Upper lobe of right lung (tissue), 1 donor: ENCODE data around the gene CFAP107. TPM values are rescaled to one million over a fixed set of nuclear protein-coding genes. Genes with fewer than 3 reads are reported as not detected.

Source experiments
- ATAC-seq: fragments of 200-7000 bp; cut with Tn5 transposase; one replicate; pipeline ENCODE4 v1.9.1; 2020; ENCODE audit warnings: mild to moderate bottlenecking, moderate library complexity
- DNase-seq: peaks from one replicate; pipeline ENCODE4 v3.0.0-alpha.2; 2020
- H3K27ac ChIP-seq: fragments of 200-600 bp; one replicate; pipeline ENCODE4 v1.8.0; 2022
- H3K27me3 ChIP-seq: fragments of 200-600 bp; one replicate; pipeline ENCODE4 v1.8.0; 2022; ENCODE audit warnings: mild to moderate bottlenecking
- H3K36me3 ChIP-seq: fragments of 200-600 bp; one replicate; pipeline ENCODE4 v1.8.0; 2022
- H3K4me1 ChIP-seq: fragments of 200-600 bp; one replicate; pipeline ENCODE4 v1.8.0; 2022
- H3K4me3 ChIP-seq: fragments of 200-600 bp; one replicate; pipeline ENCODE4 v1.8.0; 2022; ENCODE audit warnings: mild to moderate bottlenecking
- H3K9me3 ChIP-seq: fragments of 200-600 bp; one replicate; pipeline ENCODE4 v1.8.0; 2022
- intact Hi-C: fragments of 100-400 bp; cut with DNase I; formaldehyde crosslinking; loops from one replicate; pipeline ENCODE4 v1.11.0; 2022
- long read RNA-seq: library from polyadenylated mRNA; unstranded; transcript quantifications from one replicate; pipeline ENCODE4 v2.0.0, GENCODE V29; 2021
- total RNA-seq: library from RNA; stranded (reverse); fragmentation: NEBNext Ultra II Directional; extraction: Animal tissue kit (Norgen Biotek cat#: 25700); gene quantifications from one replicate; pipeline ENCODE4 v1.2.1, GENCODE V29; 2021
- TF ChIP-seq, protein P1 (sequence below): fragments of 200-600 bp; IDR thresholded peaks from one replicate; pipeline ENCODE4 v1.8.0; 2022; ENCODE audit warnings: antibody characterized with exemption
- donor health status: DM: no; HTN: yes; CAD: no; lungs with severe emphysema.

Gene CFAP107, protein sequence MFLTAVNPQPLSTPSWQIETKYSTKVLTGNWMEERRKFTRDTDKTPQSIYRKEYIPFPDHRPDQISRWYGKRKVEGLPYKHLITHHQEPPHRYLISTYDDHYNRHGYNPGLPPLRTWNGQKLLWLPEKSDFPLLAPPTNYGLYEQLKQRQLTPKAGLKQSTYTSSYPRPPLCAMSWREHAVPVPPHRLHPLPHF
- total RNA-seq = not detected
- long read RNA-seq = 0 reads

DNA sequence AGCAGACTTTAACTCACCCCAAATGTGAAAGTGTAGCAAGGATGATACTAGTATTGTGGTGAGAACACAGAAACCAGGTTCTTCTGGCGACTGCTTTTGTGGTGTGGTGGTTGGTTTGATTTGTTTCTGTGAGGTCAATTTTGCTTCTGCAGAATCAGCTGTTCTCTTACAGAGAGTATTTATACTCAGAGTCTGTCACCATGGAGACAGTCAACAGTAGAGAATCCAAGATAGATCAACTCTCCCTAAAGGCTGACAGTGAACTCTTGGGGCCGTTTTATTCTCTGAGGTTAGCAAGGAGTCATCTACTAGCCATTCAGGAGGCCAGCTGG lies at the start of gene CFAP107:
Gene CFAP107, plus strand, starts transcription at position 209 of the 332 bp plus-strand sequence. CDS start 231 bp downstream, outside the sequence.
- intact Hi-C loops = no loop called here
- ATAC-seq = no peak

DNA sequence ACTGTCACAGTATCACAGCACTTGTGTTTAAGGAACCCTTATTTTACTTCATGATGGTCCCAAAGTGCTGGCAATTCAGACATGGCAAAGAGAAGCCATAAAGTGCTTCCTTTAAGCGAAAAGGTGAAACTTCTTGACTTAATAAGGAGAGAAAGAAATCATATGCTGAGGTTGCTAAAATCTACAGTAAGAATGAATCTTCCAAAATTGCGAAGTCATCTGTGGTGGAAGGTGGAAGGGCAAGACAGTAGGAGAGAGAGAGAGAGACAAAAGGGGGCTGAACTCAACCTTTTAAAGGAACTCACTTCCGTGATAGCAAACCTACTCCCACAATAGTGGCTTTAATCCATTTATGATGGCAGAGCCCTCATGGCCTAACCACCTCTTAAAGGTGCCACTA lies 49.3 kb upstream of the CFAP107 start:
- H3K9me3 ChIP-seq = no peaks in the 10 kb centered on the region
- no peaks in the 10 kb centered on the region for H3K27me3 ChIP-seq
- no peaks in the 10 kb centered on the region for H3K4me1 ChIP-seq
- TF ChIP-seq, protein P1, sequence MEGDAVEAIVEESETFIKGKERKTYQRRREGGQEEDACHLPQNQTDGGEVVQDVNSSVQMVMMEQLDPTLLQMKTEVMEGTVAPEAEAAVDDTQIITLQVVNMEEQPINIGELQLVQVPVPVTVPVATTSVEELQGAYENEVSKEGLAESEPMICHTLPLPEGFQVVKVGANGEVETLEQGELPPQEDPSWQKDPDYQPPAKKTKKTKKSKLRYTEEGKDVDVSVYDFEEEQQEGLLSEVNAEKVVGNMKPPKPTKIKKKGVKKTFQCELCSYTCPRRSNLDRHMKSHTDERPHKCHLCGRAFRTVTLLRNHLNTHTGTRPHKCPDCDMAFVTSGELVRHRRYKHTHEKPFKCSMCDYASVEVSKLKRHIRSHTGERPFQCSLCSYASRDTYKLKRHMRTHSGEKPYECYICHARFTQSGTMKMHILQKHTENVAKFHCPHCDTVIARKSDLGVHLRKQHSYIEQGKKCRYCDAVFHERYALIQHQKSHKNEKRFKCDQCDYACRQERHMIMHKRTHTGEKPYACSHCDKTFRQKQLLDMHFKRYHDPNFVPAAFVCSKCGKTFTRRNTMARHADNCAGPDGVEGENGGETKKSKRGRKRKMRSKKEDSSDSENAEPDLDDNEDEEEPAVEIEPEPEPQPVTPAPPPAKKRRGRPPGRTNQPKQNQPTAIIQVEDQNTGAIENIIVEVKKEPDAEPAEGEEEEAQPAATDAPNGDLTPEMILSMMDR = no peak
- ATAC-seq (no peak), DNase-seq (no peak)
- no peaks in the 10 kb centered on the region for H3K36me3 ChIP-seq
- H3K4me3 ChIP-seq = no peak overlapping the region
- no peak overlapping the region for H3K27ac ChIP-seq
- intact Hi-C loops = no loop called here

More for the DNA sequence above, at the start of gene CFAP107:
- Histone ChIP-seq H3K27me3 (no peaks in the 10 kb centered on the region), H3K4me1 (no peaks in the 10 kb centered on the region), H3K4me3 (no peak within 1 kb of the TSS), H3K9me3 (peaks cover 8% of the 10 kb centered on the region), H3K36me3 (no peaks in the 10 kb centered on the region), H3K27ac (no peak within 1 kb of the TSS)
- DNase-seq = no peak
- TF ChIP-seq, protein P1 = no peak

DNA sequence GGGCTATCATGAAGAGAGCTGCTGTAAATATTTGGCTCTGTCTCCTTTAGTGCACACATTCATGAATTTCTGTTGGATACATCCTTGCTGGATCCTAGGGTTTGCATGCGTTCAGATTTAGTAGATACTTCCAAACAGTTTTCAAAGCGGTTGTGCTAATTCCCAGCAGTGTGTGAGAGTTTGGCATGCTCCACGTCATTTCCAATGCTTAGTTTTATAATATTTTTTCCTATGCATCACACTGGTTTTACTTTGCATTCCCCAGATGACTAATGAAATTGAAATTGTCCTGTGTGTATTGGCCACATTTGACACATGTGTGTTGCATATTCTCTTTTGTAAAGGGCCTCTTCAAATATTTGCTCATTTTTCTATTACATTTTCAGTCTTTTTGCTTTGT lies 48.6 kb upstream of the CFAP107 start:
- intact Hi-C loops = no loop called here
- ATAC-seq = no peak
- H3K9me3 ChIP-seq = no peaks in the 10 kb centered on the region
- H3K4me1 ChIP-seq = no peaks in the 10 kb centered on the region
- TF ChIP-seq, protein P1 = no peak
- DNase-seq = no peak
- no peaks in the 10 kb centered on the region for H3K27me3 ChIP-seq
- no peaks in the 10 kb centered on the region for H3K36me3 ChIP-seq
- H3K27ac ChIP-seq = no peak overlapping the region
- no peak overlapping the region for H3K4me3 ChIP-seq

DNA sequence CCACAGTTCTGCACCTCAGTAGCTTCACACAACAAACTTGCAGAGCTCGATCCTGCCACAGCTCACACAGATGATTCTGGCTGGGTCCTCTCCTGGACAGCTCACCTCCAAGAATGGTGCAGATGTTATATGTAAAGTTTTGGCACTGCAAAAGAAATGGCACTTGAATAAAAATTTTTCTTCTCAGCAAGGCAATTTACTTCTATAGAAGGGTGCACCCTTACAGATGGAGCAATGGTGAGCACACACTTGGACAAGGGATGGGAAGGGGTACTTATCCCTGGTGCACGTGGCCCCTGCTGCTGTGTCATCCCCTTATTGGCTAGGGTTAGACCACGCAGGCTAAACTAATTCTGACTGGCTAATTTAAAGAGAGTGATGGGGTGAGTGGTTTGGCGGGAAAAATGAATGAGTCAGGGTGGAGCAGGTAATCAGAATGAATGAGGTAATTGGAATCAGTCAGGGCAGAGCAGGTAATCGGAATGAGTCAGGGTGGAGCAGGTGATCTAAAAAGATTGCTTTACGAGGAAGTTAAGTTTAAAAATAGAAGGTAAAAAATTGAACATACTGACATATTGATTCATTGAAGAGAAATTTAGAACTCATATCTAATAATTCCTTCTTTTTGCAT lies 42.1 kb upstream of the CFAP107 start:
- no peak overlapping the region for H3K27ac ChIP-seq
- no peak for ATAC-seq
- TF ChIP-seq, protein P1 = no peak
- no peaks in the 10 kb centered on the region for H3K27me3 ChIP-seq
- H3K9me3 ChIP-seq = no peaks in the 10 kb centered on the region
- H3K4me3 ChIP-seq = no peak overlapping the region
- no peaks in the 10 kb centered on the region for H3K36me3 ChIP-seq
- intact Hi-C loops = no loop called here
- DNase-seq = no peak
- no peaks in the 10 kb centered on the region for H3K4me1 ChIP-seq

DNA sequence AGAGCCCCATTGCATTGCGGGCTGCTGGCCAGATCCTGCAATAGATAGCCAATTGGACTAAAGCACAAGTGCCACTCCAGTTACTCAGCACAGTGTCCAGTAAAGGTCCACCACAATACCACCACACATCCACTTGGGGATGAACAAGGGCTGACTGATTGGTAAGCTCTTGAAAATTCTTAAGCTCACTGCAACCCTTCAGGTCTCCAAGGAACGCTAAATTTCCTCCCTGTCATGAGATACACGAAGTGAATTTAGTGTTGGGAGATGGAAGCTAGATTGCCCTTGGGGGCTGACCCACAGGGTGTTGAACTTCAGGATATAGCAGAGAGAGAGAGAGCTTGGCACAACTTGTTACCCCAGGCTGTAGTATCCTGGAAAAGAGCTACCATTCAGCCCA lies 39.9 kb upstream of the CFAP107 start:
- H3K36me3 ChIP-seq = no peaks in the 10 kb centered on the region

More for the DNA sequence above, 39.9 kb upstream of the CFAP107 start:
- H3K4me1 ChIP-seq = no peaks in the 10 kb centered on the region
- H3K9me3 ChIP-seq = no peaks in the 10 kb centered on the region
- no peak for ATAC-seq
- H3K27me3 ChIP-seq = no peaks in the 10 kb centered on the region
- H3K27ac ChIP-seq = no peak overlapping the region
- no peak for DNase-seq
- H3K4me3 ChIP-seq = no peak overlapping the region
- intact Hi-C loops = no loop called here
- TF ChIP-seq, protein P1 = no peak
